Fibroblast of mammary gland (primary cell): ENCODE data around the gene SIRPA.

Source experiments
- DNase-seq: peaks from one replicate; pipeline ENCODE4 v3.0.0-alpha.2; 2010; ENCODE audit warnings: low read depth
- H3K4me3 ChIP-seq: 2 replicates; pipeline ENCODE4 v1.5.1; 2011; ENCODE audit warnings: low read depth, mild to moderate bottlenecking, low read length, moderate library complexity; ENCODE audit not compliant: control insufficient read depth
- TF ChIP-seq, protein P1 (sequence below): conservative IDR thresholded peaks from 2 replicates; pipeline ENCODE4 v1.5.1; 2011; ENCODE audit warnings: low read depth, low read length, inconsistent platforms; ENCODE audit not compliant: control insufficient read depth, insufficient read depth

SIRPA gene

DNA sequence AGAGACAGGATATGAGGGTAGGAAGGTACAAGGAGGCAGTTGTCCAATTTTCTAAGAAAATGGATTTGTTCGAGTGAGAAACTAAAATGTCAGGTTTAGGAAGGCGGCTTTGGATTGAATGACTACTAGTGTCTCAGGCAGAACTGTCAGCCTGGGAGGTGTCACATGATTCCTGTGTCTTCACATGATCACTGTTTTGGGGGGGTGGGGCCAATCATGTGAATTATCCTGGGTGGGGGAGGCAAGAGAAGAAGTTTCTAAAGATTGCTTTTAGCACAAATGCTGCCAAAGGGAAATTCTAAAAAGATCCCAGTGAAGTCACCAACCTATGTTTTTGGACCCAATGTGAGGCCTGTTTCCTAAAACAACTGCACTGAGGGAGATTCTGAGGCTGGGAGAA lies 2.3 kb downstream of the SIRPA start:
- DNase-seq = peak; percentile 43
- TF ChIP-seq, protein P1, sequence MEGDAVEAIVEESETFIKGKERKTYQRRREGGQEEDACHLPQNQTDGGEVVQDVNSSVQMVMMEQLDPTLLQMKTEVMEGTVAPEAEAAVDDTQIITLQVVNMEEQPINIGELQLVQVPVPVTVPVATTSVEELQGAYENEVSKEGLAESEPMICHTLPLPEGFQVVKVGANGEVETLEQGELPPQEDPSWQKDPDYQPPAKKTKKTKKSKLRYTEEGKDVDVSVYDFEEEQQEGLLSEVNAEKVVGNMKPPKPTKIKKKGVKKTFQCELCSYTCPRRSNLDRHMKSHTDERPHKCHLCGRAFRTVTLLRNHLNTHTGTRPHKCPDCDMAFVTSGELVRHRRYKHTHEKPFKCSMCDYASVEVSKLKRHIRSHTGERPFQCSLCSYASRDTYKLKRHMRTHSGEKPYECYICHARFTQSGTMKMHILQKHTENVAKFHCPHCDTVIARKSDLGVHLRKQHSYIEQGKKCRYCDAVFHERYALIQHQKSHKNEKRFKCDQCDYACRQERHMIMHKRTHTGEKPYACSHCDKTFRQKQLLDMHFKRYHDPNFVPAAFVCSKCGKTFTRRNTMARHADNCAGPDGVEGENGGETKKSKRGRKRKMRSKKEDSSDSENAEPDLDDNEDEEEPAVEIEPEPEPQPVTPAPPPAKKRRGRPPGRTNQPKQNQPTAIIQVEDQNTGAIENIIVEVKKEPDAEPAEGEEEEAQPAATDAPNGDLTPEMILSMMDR = no peak
- no peak overlapping the region for H3K4me3 ChIP-seq

DNA sequence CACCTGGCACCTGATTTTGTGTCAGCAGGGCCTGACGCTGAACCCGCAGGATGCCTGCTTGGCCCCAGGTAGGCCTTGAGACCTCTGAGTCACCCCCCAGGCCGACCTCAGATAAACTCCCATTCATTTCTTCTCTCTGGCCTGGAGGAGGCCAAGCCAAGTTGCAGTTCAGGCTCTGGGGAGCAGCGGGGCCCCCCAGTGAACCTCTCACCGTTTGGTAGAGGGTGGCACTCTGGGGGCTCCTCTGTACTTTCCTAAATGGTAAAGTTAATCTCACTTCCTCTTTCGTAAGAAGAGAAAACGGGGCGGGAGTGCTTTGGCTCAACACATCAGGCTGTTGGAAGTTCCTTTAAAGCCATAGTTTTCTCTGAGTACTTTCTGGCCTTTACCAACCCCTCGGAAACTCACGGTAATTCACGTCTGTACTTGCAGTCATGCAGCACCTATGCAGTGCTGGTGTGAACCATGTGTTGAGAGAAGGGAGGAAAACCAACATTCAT lies 2.8 kb downstream of the SIRPA start:
- peak; percentile 31 for DNase-seq
- TF ChIP-seq, protein P1 = no peak
- no peak overlapping the region for H3K4me3 ChIP-seq

DNA sequence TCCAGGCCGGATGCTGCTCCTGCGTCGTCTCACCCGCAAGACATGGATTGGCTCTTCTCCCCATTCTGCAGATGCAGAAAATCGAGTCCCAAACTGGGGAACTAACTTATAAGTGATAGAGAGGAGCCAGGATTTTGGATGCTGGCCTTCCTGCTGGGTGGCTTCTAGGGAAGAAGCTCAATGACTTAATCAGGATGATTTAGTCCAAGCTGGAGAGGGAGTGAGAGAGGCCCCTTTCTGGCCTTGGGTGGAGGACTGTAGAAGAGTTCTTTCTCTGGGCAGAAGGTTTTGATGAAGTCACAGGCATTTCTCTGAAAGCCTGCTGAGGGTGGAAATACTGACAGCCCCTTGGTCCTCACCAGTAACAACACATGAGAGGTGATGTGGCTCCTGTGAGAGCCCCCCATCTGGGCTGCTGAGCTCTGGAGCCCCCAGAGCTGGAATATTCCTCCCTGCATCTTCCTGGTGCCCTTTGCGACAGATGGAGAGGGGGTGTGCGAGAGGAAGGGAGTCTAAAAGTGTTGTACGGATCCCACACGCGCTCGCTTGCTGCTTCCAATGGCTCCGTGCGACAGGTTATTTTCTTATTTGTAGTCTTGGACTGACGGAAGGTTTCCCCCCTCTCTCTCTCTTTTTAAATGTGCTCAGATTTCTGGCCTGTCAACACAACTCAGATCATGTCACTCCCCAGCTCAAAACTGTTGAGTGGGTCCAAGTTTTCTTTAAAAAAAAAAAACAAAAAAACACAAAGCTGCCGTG lies 3.5 kb downstream of the SIRPA start:
- DNase-seq = no peak
- TF ChIP-seq, protein P1 = no peak
- H3K4me3 ChIP-seq = no peak overlapping the region

GRCh38 chr20:1899241-1899525 lies 4.0 kb downstream of the SIRPA start:
- H3K4me3 ChIP-seq = no peak overlapping the region
- TF ChIP-seq, protein P1 = no peak
- no peak for DNase-seq

DNA sequence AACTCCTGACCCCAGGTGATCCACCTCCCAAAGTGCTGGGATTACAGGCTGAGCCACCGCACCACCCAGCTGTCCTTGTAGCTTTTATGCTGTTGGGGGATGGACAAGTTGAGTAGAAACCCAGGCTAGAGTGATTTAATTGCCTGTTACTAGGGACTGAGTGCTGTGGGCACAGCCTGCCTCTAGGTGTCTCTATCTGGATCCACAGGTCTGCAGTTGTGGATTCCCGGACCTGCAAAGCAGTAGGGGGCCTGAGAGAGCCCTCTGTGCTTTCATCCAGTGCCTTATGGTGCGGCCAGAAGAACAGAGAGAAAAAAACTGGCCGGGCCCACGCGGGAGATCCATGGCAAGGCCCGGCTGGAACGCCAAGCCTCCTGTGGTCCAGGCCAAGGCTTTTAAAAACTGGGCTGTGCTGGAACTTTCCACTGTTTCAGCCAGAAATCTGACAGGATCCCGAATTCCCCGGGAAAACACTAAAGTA lies 5.2 kb downstream of the SIRPA start:
- DNase-seq = peak; percentile 76
- no peak overlapping the region for H3K4me3 ChIP-seq
- TF ChIP-seq, protein P1 = peak; percentile 79

DNA sequence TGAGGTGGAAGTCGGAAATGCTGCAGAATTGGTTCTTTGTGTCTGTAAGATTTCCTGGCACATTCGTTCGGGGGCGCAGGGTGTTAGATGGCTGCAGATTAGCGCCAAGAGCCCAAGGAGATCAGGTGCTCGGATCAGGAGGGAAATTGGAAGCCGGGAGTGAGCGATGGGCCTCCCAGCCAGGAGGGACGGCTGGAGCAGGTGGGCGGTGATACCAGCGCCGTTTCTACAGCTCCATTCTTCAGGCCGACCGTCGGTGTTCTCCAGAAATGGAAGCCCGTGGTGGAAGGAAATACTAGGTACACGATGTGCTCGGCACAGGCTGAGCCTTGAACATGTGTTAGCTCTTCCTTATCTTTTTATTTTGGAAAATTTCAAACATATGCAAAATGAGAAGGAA lies 6.5 kb downstream of the SIRPA start:
- no peak for DNase-seq
- TF ChIP-seq, protein P1 = no peak
- H3K4me3 ChIP-seq = no peak overlapping the region
